H1 (cell line): ENCODE results near the gene SMG7. TPM values are rescaled to one million over a fixed set of nuclear protein-coding genes. Genes with fewer than 3 reads are reported as not detected.

Experiments
- SIX5 ChIP-seq: IDR thresholded peaks from 2 replicates; pipeline ENCODE4 v1.6.1; 2011; ENCODE audit warnings: mild to moderate bottlenecking, low read depth, low read length
- polyA plus RNA-seq, 7 experiments: library from polyadenylated mRNA; depleted of rRNA in 3 of 7; stranded (reverse) in 5 of 7; unstranded in 2 of 7; fragments of >200 nt in 5 of 7; fragments of 200-250 nt in 2 of 7; gene quantifications; 1 replicate in 5 of 7; 2 replicates in 1 of 7; 4 replicates in 1 of 7; pipeline versions ENCODE4 v1.2.1 to v1.2.3, GENCODE V29; 2011 to 2013; ENCODE audit warnings: missing spikeins in 2 of 7, mixed read lengths in 2 of 7
- total RNA-seq: library from RNA; stranded (reverse); fragmentation: NEBNext Ultra II Directional; extraction: Animal tissue kit (Norgen Biotek cat#: 25700); gene quantifications from 2 replicates; pipeline ENCODE4 v1.2.1, GENCODE V29; 2021

SMG7 gene
- total and polyA plus RNA-seq, 2 of the 8 experiments (the other 6 are each of a cell fraction or from before 2014, with no cell fraction given): 39.3 to 65.6 TPM

- no peak for TF ChIP-seq SIX5
These were observed 74.1 kb downstream of the SMG7 start (continued) for GRCh38 chr1:183546427-183546826.
